Putamen (tissue), 1 donor: ENCODE results near the gene FLOT1.

ENCODE experiments used
- DNase-seq: peaks from one replicate; pipeline ENCODE4 v3.0.0-alpha.2; 2016; ENCODE audit warnings: low spot score

The FLOT1 gene

GRCh38 chr6:30700340-30700739, 42.1 kb downstream of the FLOT1 start:
- no peak for DNase-seq

DNA sequence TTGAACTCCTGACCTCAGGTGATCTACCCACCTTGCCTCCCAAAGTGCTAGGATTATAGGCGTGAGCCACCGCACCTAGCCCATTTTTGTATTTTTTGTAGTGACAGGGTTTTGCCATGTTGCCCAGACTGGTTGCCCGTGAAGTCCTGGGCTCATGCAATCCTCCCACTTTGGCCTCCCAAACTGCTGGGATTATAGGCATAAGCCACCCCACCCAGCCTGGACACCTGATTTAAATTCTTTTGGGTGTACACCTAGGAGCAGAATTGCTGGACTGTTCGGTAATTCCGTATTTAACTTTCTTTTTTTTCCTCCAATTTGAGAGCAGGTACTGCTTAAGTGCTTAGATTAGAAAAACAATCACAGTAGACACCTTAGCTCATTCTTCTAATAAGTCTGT, 46.1 kb downstream of the FLOT1 start:
- DNase-seq, result no peak

DNA sequence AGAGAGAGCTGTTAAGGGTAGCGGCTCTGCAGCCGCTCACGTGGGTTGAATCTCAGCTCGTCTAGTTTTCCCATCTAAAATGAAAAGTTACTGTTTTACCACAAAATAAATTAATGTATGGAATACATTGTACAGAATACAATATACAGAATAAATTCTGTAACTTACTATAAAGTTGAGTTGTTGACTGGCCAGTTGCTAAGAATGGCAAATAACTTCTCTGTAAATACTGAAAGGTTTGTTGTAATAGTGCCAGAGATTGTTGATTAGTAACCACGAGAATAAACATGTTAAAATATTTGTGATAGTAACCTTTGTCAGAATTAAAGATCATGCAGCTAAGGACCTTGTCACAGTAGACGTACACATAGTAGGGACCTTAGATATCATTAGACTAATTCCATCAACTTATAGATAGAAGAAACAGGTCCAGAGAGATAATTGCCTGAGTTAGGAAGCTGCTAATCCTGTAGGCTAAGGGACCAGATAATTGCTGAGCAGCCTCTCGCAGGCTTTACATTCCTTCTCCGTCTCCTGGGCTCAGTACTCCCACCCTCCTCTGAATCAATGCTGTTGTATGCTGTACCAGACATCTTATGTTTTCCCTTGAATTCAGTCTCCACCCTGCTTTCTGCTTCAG, 51.2 kb downstream of the FLOT1 start:
- DNase-seq, result no peak

DNA sequence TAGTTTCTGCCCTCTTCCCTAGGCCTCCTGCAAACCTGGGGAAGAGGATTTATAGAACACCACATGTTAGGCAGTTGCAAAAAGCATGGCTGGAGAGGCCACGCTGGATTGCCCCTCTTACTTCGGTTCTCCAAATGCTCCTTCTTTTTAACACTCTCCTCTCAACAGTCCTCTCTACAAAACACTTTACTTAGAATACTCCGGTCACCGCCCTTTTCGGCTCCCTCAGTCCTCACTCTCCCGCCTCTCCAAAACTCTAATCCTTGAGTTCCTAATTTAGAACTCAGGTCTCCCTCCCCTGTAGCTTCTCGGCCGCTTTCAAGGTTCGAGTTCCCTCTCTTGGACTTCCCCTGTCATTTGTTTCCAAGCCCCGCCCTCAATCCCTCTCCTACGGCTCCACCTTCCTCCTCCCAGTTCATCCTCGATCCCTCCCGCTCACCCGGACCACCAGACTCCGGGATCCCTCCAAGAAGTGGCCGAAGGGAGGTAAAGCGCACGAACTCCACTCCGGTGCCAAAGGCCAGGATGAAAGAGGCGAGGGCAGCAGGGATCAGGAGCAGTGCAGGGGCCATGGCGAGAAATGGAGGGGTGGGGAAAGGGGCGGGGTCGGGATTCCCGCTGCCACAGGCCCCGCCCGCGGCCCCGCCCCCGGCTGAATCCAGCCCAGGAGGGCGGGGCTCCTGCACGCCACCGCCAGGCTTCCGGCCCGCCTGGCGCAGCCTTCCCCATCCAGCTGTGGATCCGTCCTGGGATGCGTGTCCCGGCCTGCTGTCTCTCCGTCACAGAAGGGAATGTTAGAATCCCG, 51.9 kb downstream of the FLOT1 start, which contains the start of gene NRM:
Gene NRM (minus strand): TSS at position 582 of the 805 bp plus-strand sequence. CDS start 10 bp downstream, at position 572.
- peak; percentile 84 for DNase-seq

GRCh38 chr6:30689985-30690384, 52.5 kb downstream of the FLOT1 start:
- DNase-seq, result no peak

GRCh38 chr6:30689022-30689865, 53.2 kb downstream of the FLOT1 start:
- no peak for DNase-seq

DNA sequence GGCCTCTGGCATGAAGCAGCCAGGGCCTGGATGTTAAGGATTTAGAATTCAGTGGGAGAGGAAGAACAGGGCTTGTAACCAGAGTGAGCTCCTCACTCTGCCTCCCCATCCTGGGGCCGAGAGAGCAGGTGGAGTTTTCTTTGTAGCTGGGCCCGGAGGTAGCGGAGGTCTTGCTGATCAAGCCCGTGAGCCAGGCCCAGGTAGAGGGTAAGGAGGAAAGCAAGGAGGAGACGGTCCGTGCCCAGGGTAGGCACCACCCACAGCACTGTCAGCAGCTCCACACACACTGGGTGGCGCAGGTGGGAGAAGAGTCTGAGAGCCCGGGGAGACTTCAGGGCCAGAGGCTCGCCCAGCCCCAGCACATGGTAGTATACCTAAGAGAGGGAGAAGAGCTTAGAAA, 53.9 kb downstream of the FLOT1 start:
- no peak for DNase-seq

DNA sequence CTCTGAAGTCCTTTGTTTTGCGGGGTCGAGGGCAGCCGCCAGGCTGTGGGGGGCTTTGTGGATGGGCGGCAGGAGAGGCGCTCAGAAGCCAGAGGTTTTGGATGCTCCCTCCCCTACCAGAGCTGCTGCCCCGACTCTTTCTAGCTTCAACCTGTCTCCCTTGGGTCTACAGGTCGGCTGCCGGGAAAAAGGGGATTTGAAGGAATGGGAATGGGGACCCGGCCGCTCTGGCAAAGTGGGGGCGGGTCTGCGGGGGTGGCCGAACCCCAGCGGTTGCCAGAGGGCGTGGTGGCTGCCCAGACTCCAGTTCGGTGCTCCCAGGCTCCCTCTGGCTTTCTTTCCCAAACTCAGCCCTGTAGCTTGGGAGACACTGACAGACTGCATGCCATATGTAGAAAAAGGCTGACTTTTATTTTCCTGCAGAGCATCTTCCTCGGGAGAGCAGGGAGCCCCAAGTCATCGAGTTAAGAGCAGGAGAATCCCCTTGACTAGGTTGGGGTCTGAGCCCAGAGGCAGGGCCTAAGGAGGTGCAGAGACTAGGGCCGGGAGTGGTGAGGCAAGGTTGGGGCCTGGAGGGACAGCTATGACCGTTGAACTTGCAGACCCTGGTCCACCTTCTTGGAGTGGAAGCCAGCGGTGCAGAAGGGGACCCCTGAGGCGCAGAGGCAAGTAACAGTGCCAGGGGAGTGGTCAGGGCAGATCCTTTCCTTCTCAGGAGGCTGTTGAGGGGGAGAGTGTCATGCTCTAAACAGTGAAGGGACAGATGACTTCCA, 54.6 kb downstream of the FLOT1 start:
- no peak for DNase-seq

GRCh38 chr6:30686908-30687658, 55.4 kb downstream of the FLOT1 start:
- DNase-seq, result peak; percentile 49

DNA sequence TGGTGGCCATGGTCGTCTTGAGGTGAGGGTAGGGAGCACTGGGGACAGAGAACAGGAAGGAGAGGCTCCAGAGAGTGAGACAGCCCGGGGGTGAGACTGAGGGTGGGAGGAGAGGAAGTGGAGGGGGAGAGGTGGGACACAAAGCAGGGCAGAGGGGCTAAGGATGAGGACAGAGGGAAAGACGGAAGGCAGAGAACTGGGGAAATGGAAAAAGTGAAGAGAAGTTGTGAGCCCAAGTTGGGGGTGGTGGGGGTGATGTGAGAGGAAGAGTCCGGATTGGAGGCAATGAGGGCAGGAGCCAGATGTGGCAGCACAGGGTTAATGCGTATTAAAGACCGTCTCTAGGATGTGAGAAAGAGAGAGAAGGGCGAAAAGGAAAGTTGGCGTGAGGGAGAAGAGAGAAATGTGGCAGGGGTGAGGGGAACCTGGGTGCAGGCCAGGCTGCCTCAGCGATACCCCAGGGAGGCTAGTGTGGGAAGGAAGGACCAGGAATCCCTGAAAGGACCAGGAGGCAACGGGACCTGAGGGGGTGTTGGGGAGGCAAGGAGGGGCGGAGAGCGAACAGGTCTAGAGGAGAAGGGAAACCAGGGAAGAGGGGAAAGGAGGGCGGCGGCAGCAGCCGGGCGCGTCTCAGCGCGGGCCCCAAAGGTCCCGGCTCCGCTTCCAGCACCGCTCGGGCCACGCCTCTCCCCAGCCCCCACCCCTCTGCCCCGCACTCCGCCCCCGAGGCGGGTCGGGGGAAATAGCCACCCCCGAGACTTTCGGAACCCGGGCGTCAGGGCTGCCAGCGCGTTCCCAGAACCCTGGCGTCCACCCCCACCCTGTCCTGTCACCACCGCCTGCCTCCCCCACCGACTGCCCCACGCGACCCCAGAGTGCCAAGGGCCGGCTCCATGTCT, 56.2 kb downstream of the FLOT1 start, which contains the start of gene PPP1R18:
Gene PPP1R18 (minus strand): TSS at position 637 of the 899 bp plus-strand sequence. CDS start 627 bp downstream, at position 10.
- DNase-seq, result peak; percentile 45

DNA sequence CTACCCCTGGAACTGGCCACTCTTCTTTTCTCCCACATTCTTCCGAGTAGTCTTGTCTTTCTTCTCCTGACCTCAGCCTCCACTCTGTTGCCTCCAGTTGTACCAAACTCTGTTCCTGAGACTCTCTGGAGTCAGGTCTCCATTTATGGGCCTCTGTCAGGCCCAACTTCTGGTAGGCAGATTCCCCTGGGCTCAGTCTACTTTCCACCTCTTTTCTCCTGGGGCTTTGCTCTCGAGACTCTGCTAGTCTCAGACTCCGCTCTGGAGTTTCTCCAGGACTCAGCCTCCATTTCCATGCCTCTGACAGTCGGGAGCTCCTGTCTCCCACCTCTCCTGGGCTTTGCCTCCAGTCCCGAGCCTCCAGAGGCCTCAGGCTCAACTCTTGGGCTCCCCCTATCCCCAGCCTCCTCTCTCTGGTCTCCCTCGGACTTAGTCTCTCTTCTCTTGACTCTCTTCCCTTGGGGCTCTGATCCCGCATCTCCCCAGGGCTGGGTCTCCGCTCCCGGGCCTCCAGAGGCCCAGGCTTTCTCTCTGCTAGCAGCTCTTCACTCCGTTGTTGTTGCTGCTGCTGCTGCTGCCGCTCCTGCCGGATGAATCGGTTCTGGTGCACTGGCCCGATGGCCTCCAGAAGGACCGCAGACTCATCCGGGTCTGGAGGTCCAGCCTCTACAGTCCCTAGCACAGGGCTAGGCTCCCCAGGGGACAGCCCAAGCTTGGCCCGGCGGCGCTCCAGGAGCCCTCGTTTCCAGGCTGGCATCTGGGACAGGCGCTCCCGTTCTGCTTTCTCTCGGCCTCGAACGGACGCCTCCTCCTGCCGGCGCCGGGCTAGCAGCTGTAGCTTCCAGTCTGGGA, 57.1 kb downstream of the FLOT1 start:
- no peak for DNase-seq

DNA sequence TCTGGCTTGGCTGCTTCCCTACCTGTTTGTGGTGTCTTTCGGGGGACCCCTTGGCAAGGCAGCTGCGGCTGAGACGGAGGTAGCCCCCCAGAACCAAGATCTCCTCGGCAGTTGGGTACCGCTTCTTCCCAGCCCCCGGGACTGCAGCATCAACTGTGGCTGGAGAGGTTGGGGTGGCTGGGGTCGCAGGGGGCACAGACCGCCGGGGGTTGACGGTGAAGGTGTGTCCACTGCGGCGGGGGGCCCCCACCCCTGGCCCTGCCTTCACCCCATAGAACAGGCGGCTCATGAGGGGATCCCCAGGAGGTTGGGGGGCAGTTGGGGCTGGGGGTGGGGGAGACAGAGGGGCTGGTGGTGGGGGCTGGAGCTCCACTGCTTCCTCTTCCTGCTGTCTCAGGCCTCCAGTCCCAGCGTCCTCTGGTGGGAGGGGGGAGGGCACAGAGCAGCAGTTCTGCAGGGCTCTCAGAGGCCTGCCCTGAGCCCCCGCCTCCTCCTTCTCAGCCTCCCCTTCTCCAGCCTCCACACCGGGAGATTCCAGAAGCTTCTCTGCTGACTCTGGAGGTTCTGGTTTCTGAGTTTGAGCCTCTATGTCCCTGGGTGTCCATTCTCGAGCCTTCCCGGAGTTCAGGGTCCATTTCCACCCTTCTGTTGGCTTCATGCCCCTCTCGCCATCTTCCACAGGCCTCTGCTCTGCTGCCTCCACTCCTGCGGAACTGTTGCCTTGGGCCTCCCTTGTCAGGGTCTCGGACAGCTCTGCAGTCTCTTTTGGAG, 57.9 kb downstream of the FLOT1 start:
- DNase-seq, result no peak

- no peak for DNase-seq
Observed at GRCh38 chr6:30683980-30684338, 58.5 kb downstream of the FLOT1 start.

- no peak for DNase-seq
Observed at GRCh38 chr6:30683183-30683979, 59.1 kb downstream of the FLOT1 start.

GRCh38 chr6:30682143-30683117, 60.1 kb downstream of the FLOT1 start:
- DNase-seq, result peak; percentile 56

DNA sequence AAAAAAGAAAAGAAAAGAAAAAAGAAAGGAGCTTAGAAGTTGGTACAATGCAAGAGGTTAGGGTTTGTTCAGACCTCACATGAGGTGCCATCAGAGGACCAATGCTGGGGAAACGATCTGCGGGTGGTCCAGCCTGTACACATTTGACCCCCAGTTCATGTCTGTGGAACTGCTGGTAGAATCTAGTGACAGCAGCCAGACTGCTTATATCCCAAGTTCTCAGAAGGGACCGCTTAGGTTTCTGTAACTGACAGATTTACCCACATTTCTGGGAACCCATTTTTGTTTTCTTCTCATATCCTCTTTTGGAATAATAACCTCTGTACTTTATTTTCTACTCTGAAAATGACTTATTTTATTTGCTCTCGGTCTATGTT, 60.7 kb downstream of the FLOT1 start:
- no peak for DNase-seq
